GM06990 (cell line): Measurements from ENCODE around the gene AMBP.
"Not testable (repeated sequence)": the region's sequence is repeated elsewhere in the genome, so short reads cannot be mapped to it uniquely, and the experiment has no call there.

Experiments
- DNase-seq: peaks from one replicate; pipeline ENCODE4 v3.0.0-alpha.2; 2011; ENCODE audit not compliant: insufficient read length; ENCODE audit errors: extremely low read depth
- H3K27me3 ChIP-seq: replicated peaks from 2 replicates; pipeline ENCODE4 v1.6.0; 2011; ENCODE audit warnings: low read length; ENCODE audit not compliant: control insufficient read depth, insufficient read depth
- H3K36me3 ChIP-seq: 2 replicates; pipeline ENCODE4 v1.5.1; 2011; ENCODE audit warnings: low read length; ENCODE audit not compliant: control insufficient read depth, insufficient read depth
- H3K4me3 ChIP-seq: replicated peaks from 2 replicates; pipeline ENCODE4 v1.5.1; 2011; ENCODE audit warnings: low read depth, mild to moderate bottlenecking, control low read depth, low read length
- TF ChIP-seq, protein P1 (sequence below): IDR thresholded peaks from 2 replicates; pipeline ENCODE4 v1.5.1; 2011; ENCODE audit warnings: low read length, control low read depth, mild to moderate bottlenecking, inconsistent platforms; ENCODE audit not compliant: insufficient read depth, poor library complexity, severe bottlenecking

The AMBP gene

GRCh38 chr9:114086607-114087006 lies 8.5 kb upstream of the AMBP start:
- TF ChIP-seq, protein P1, sequence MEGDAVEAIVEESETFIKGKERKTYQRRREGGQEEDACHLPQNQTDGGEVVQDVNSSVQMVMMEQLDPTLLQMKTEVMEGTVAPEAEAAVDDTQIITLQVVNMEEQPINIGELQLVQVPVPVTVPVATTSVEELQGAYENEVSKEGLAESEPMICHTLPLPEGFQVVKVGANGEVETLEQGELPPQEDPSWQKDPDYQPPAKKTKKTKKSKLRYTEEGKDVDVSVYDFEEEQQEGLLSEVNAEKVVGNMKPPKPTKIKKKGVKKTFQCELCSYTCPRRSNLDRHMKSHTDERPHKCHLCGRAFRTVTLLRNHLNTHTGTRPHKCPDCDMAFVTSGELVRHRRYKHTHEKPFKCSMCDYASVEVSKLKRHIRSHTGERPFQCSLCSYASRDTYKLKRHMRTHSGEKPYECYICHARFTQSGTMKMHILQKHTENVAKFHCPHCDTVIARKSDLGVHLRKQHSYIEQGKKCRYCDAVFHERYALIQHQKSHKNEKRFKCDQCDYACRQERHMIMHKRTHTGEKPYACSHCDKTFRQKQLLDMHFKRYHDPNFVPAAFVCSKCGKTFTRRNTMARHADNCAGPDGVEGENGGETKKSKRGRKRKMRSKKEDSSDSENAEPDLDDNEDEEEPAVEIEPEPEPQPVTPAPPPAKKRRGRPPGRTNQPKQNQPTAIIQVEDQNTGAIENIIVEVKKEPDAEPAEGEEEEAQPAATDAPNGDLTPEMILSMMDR: no peak
- Histone ChIP-seq H3K36me3 (no peaks in the 10 kb centered on the region), H3K27me3 (peaks cover 1% of the 10 kb centered on the region; the same call in 1 of the 2 replicates), H3K4me3 (no peak overlapping the region)
- no peak for DNase-seq

GRCh38 chr9:114086009-114086408 lies 7.9 kb upstream of the AMBP start:
- no peaks in the 10 kb centered on the region for H3K36me3 ChIP-seq
- H3K4me3 ChIP-seq: no peak overlapping the region
- DNase-seq: no peak
- peaks cover 1% of the 10 kb centered on the region; the same call in 1 of the 2 replicates for H3K27me3 ChIP-seq
- TF ChIP-seq, protein P1: no peak

DNA sequence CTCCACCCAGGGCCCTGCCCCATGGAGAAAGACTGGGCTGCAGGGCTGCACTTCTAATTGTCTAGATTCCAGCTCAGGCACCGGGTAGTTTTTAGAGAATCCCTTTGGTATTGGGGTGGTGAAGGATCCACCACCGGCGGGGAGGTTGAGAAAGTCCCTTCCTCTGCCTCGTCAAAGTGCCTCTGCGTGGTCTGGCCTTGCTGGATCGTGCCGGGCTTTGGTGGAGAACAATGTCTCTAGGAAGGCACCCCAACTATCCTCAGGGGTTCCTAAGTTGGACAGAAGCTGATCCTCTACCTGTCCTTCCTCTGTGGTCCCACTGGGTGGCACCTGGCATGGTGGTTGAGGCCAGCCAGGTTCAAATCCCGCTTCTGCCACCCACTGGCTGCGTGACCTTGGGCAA lies 7.3 kb upstream of the AMBP start:
- Histone ChIP-seq H3K27me3 (peaks cover 1% of the 10 kb centered on the region; the same call in 1 of the 2 replicates), H3K36me3 (no peaks in the 10 kb centered on the region), H3K4me3 (no peak overlapping the region)
- TF ChIP-seq, protein P1: no peak
- DNase-seq: no peak

DNA sequence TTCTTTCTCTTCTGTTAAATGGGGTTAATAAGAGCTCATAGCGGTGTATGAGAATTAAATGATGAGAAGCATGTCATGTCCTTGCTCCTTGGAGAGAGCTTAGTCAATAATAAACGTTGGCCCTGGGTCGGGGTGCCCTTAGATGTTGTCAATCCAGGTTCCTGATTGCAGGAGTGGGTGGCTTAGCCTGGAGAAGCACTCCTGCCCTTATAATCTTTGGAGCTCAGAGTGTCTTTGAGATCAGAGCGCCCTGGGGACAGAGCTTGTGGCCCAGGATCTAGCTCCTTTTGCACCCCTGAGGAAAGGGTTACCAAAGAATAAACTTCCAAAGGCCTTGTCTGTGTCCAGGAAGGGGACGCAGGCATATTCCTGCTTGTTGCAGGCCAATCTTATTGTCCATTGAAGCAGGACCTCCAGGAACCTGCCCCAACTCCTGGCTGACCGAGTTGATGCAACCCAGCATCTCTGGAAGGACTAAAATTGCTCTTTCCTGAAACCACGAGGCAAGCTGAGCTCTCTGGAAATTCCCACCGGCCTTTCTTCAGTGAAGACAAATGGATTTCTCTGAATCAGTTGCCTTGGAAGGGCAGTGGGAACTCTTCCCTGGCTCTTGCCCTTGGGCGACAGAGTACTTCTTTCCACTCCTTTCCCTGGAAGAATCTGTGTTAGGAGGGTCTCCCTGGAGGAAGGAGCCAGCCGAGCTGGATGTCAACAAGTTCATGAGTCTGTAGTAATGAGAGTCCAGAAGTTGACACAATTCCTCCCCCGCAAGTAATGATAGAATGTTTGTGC lies 6.4 kb upstream of the AMBP start:
- DNase-seq: no peak
- peaks cover 1% of the 10 kb centered on the region; the same call in 1 of the 2 replicates for H3K27me3 ChIP-seq
- H3K4me3 ChIP-seq: no peak overlapping the region
- no peaks in the 10 kb centered on the region for H3K36me3 ChIP-seq
- TF ChIP-seq, protein P1: no peak

GRCh38 chr9:114083666-114084065 lies 5.6 kb upstream of the AMBP start:
- H3K27me3 ChIP-seq: peaks cover 1% of the 10 kb centered on the region; the same call in 1 of the 2 replicates
- TF ChIP-seq, protein P1: no peak
- no peak overlapping the region for H3K4me3 ChIP-seq
- DNase-seq: no peak
- no peaks in the 10 kb centered on the region for H3K36me3 ChIP-seq

DNA sequence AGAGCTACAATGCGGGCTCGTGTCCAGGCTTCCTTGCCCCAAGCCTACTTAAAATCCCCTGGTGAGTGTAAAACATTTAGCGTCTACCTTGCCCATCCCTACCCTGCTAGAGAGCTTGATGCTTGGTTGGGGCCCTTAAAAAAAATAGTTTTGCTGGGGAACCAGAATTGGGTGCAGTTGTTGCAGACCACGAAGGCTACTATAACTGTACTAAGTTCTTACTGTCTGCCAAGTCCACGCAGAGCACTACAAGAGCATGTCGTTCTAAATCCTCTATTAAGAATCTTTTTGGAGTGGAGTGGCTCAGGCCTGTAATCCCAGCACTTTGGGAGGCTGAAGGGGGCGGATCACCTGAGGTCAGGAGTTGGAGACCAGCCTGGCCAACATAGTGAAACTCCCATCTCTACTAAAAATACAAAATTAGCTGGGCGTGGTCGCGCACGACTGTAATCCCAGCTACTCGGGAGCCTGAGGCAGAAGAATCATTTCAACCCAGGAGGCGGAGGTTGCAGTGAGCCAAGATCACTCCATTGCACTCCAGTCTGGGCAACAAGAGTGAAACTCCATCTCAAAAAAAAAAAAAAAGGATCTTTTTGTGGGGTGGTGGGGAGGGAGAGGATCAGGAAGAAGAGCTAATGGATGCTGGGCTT lies 4.8 kb upstream of the AMBP start:
- not testable (repeated sequence) for DNase-seq, H3K4me3 ChIP-seq, H3K36me3 ChIP-seq, H3K27me3 ChIP-seq
